CD14-positive monocyte (primary cell): ENCODE measurements around the gene L3MBTL4. TPM values are rescaled to one million over a fixed set of nuclear protein-coding genes. Genes with fewer than 3 reads are reported as not detected.

Experiments
- DNase-seq, 3 donors: peaks; one replicate each; pipeline ENCODE4 v3.0.0-alpha.2; 2011 to 2022
- H2AFZ ChIP-seq: 2 replicates; pipeline ENCODE4 v1.6.0; 2012; ENCODE audit warnings: mild to moderate bottlenecking, low read depth, low read length, inconsistent platforms; ENCODE audit not compliant: insufficient read depth, poor library complexity, severe bottlenecking
- H3K27ac ChIP-seq, 2 donors: 1 replicate in 1 of 2; 2 replicates in 1 of 2; pipeline ENCODE4 v1.5.1; 2012 to 2013; ENCODE audit warnings: low read length in 2 of 2, control low read depth in 1 of 2, inconsistent platforms in 1 of 2, low read depth in 1 of 2, mild to moderate bottlenecking in 1 of 2
- H3K27me3 ChIP-seq, 2 donors: one replicate each; pipeline versions ENCODE4 v1.6.0 to v1.6.1; 2011 to 2013; ENCODE audit warnings: low read length in 2 of 2; ENCODE audit not compliant: control insufficient read depth in 2 of 2, insufficient read depth in 2 of 2
- H3K36me3 ChIP-seq, 2 donors: replicated peaks in 1 of 2; 1 replicate in 1 of 2; 2 replicates in 1 of 2; pipeline versions ENCODE4 v1.5.1 to v1.6.1; 2012 to 2013; ENCODE audit warnings: low read length in 2 of 2, control low read depth in 1 of 2, inconsistent platforms in 1 of 2, mild to moderate bottlenecking in 1 of 2; ENCODE audit not compliant: insufficient read depth in 2 of 2, control insufficient read depth in 1 of 2
- H3K4me1 ChIP-seq, 2 donors: 1 replicate in 1 of 2; 2 replicates in 1 of 2; pipeline versions ENCODE4 v1.5.1 to v1.6.1; 2012 to 2013; ENCODE audit warnings: low read length in 2 of 2, control low read depth in 1 of 2, inconsistent platforms in 1 of 2, mild to moderate bottlenecking in 1 of 2, moderate library complexity in 1 of 2; ENCODE audit not compliant: insufficient read depth in 2 of 2, control insufficient read depth in 1 of 2
- H3K4me2 ChIP-seq: replicated peaks from 2 replicates; pipeline ENCODE3; 2012; ENCODE audit warnings: low read length, moderate library complexity, mild to moderate bottlenecking; ENCODE audit not compliant: poor library complexity, severe bottlenecking; ENCODE audit errors: extremely low read depth
- H3K4me3 ChIP-seq, 3 experiments: fragments of 200-600 bp in 1 of 3; sonication (generic) in 1 of 3; replicated peaks in 1 of 3; 1 replicate in 2 of 3; 2 replicates in 1 of 3; pipeline ENCODE4 v1.5.1; 2011 to 2013; ENCODE audit warnings: low read length in 3 of 3, mild to moderate bottlenecking in 3 of 3, control low read depth in 2 of 3, low read depth in 2 of 3, inconsistent platforms in 1 of 3, moderate library complexity in 1 of 3
- H3K79me2 ChIP-seq: 2 replicates; pipeline ENCODE4 v1.6.0; 2012; ENCODE audit warnings: mild to moderate bottlenecking, control low read depth, inconsistent platforms, low read length, moderate library complexity; ENCODE audit not compliant: insufficient read depth
- H3K9ac ChIP-seq: 2 replicates; pipeline ENCODE4 v1.6.0; 2017; ENCODE audit warnings: low read length, mild to moderate bottlenecking; ENCODE audit not compliant: insufficient read depth, poor library complexity, severe bottlenecking
- H3K9me3 ChIP-seq, 2 donors: replicated peaks in 1 of 2; 1 replicate in 1 of 2; 2 replicates in 1 of 2; pipeline versions ENCODE4 v1.5.1 to v1.6.1; 2012 to 2013; ENCODE audit warnings: low read length in 2 of 2, control low read depth in 1 of 2; ENCODE audit not compliant: control insufficient read depth in 1 of 2, insufficient read depth in 1 of 2
- H4K20me1 ChIP-seq: 2 replicates; pipeline ENCODE4 v1.6.0; 2012; ENCODE audit warnings: mild to moderate bottlenecking, low read length, control low read depth, moderate library complexity; ENCODE audit not compliant: insufficient read depth
- H3K27ac Mint-ChIP-seq, 7 donors: one replicate each; pipeline ENCODE4 v1.8.0; 2020; ENCODE audit warnings: mild to moderate bottlenecking in 7 of 7, mixed read lengths in 7 of 7, moderate library complexity in 6 of 7, inconsistent platforms in 2 of 7
- H3K27me3 Mint-ChIP-seq, 3 donors: one replicate each; pipeline ENCODE4 v1.8.0; 2021 to 2022; ENCODE audit warnings: low read depth in 3 of 3, mild to moderate bottlenecking in 3 of 3, mixed read lengths in 3 of 3, moderate library complexity in 3 of 3, inconsistent platforms in 1 of 3
- H3K36me3 Mint-ChIP-seq, 2 donors: one replicate each; pipeline ENCODE4 v1.8.0; 2020; ENCODE audit warnings: mixed read lengths in 2 of 2, inconsistent platforms in 1 of 2, mild to moderate bottlenecking in 1 of 2
- H3K4me1 Mint-ChIP-seq: one replicate; pipeline ENCODE4 v1.8.0; 2020; ENCODE audit warnings: mild to moderate bottlenecking, mixed read lengths
- H3K4me3 Mint-ChIP-seq, 2 donors: one replicate each; pipeline ENCODE4 v1.8.0; 2020; ENCODE audit warnings: mild to moderate bottlenecking in 2 of 2, mixed read lengths in 2 of 2, moderate library complexity in 1 of 2
- H3K9me3 Mint-ChIP-seq, 7 donors: one replicate each; pipeline ENCODE4 v1.8.0; 2020 to 2022; ENCODE audit warnings: mixed read lengths in 7 of 7, mild to moderate bottlenecking in 6 of 7, moderate library complexity in 6 of 7, inconsistent platforms in 2 of 7
- WGBS: methylation state at CpG from one replicate; pipeline ENCODE4 v1.1.5; 2013; ENCODE audit warnings: missing lambda C conversion rate; ENCODE audit not compliant: insufficient coverage; 5-methylcytosine and 5-hydroxymethylcytosine counted together
- intact Hi-C, 2 donors: fragments of 100-400 bp; cut with micrococcal nuclease; formaldehyde crosslinking; loops; one replicate each; pipeline versions ENCODE4 v1.15.0 to v1.15.1; 2023
- polyA plus RNA-seq, 3 donors: library from polyadenylated mRNA; depleted of rRNA in 1 of 3; unstranded in 2 of 3; stranded (reverse) in 1 of 3; fragments of 300-500 nt in 2 of 3; fragments of >200 nt in 1 of 3; fragmentation: Illumina TruSeq in 2 of 3; gene quantifications; 1 replicate in 2 of 3; 2 replicates in 1 of 3; pipeline ENCODE4 v1.2.3, GENCODE V29; 2012 to 2021
- TF ChIP-seq, protein P1 (sequence below): fragments of 200-600 bp; IDR thresholded peaks from one replicate; pipeline ENCODE4 v1.8.0; 2022; ENCODE audit warnings: antibody characterized with exemption, mild to moderate bottlenecking

Gene L3MBTL4
- polyA plus RNA-seq, 3 donors, result 0.55 to 1.2 (median 0.72) TPM

- no peaks in the 10 kb centered on the region for H3K36me3 Mint-ChIP-seq
- Histone ChIP-seq H3K9ac (no peak overlapping the region), H2AFZ (no peak overlapping the region), H3K36me3 (no peaks in the 10 kb centered on the region), H3K79me2 (no peaks in the 10 kb centered on the region), H3K4me3 (no peak overlapping the region), H3K9me3 (peaks cover 5 to 6% of the 10 kb centered on the region in 2 donors), H3K27ac (no peak overlapping the region), H3K4me2 (no peak overlapping the region), H3K27me3 (no peaks in the 10 kb centered on the region), H3K4me1 (no peaks in the 10 kb centered on the region), H4K20me1 (no peaks in the 10 kb centered on the region)
- peaks cover 3 to 20% (median 8%) of the 10 kb centered on the region in 7 donors for H3K9me3 Mint-ChIP-seq
- intact Hi-C loops, result no loop called here
- DNase-seq, result no peak
- peaks cover 0 to 2% (median 0%) of the 10 kb centered on the region in 3 donors for H3K27me3 Mint-ChIP-seq
- no peak overlapping the region for H3K27ac Mint-ChIP-seq
- no peaks in the 10 kb centered on the region for H3K4me1 Mint-ChIP-seq
- TF ChIP-seq, protein P1, sequence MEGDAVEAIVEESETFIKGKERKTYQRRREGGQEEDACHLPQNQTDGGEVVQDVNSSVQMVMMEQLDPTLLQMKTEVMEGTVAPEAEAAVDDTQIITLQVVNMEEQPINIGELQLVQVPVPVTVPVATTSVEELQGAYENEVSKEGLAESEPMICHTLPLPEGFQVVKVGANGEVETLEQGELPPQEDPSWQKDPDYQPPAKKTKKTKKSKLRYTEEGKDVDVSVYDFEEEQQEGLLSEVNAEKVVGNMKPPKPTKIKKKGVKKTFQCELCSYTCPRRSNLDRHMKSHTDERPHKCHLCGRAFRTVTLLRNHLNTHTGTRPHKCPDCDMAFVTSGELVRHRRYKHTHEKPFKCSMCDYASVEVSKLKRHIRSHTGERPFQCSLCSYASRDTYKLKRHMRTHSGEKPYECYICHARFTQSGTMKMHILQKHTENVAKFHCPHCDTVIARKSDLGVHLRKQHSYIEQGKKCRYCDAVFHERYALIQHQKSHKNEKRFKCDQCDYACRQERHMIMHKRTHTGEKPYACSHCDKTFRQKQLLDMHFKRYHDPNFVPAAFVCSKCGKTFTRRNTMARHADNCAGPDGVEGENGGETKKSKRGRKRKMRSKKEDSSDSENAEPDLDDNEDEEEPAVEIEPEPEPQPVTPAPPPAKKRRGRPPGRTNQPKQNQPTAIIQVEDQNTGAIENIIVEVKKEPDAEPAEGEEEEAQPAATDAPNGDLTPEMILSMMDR, result no peak
- no peak overlapping the region for H3K4me3 Mint-ChIP-seq
These were observed 83.9 kb downstream of the L3MBTL4 start for GRCh38 chr18:6330786-6331185.

- intact Hi-C loops, result no loop called here
- DNase-seq, result no peak
- Histone ChIP-seq H3K27ac (no peak overlapping the region), H3K9me3 (peaks cover 13 to 16% of the 10 kb centered on the region in 2 donors), H3K27me3 (no peaks in the 10 kb centered on the region), H2AFZ (no peak overlapping the region), H3K9ac (no peak overlapping the region), H3K4me2 (no peak overlapping the region), H3K79me2 (no peaks in the 10 kb centered on the region), H4K20me1 (no peaks in the 10 kb centered on the region), H3K4me1 (no peaks in the 10 kb centered on the region), H3K36me3 (no peaks in the 10 kb centered on the region), H3K4me3 (no peak overlapping the region)
- TF ChIP-seq, protein P1, result no peak
- no peaks in the 10 kb centered on the region for H3K36me3 Mint-ChIP-seq
- H3K27ac Mint-ChIP-seq, result no peak overlapping the region
- no CpG with 5 or more reads among the region's 3 CpGs for WGBS
- peaks cover 0 to 2% (median 0%) of the 10 kb centered on the region in 3 donors for H3K27me3 Mint-ChIP-seq
- no peaks in the 10 kb centered on the region for H3K4me1 Mint-ChIP-seq
- H3K4me3 Mint-ChIP-seq, result no peak overlapping the region
- H3K9me3 Mint-ChIP-seq, result peaks cover 1 to 27% (median 14%) of the 10 kb centered on the region in 7 donors
These were observed 86.1 kb downstream of the L3MBTL4 start for GRCh38 chr18:6328621-6329010.
